Mesendoderm (in vitro differentiated cells): ENCODE measurements around the gene KAT6B.

ENCODE experiments used
- DNase-seq: peaks from one replicate; pipeline ENCODE4 v3.0.0; 2013
- H2AK5ac ChIP-seq: 2 replicates; pipeline ENCODE4 v1.6.1; 2013; ENCODE audit warnings: low read length, inconsistent platforms
- H2BK120ac ChIP-seq: 2 replicates; pipeline ENCODE4 v1.6.1; 2013; ENCODE audit warnings: low read depth, mild to moderate bottlenecking, low read length, moderate library complexity, mixed read lengths
- H2BK15ac ChIP-seq: replicated peaks from 2 replicates; pipeline ENCODE4 v1.6.1; 2013; ENCODE audit warnings: low read depth, mild to moderate bottlenecking, moderate library complexity
- H2BK5ac ChIP-seq: 2 replicates; pipeline ENCODE4 v1.6.1; 2013; ENCODE audit warnings: low read length, inconsistent platforms
- H3K18ac ChIP-seq: 2 replicates; pipeline ENCODE4 v1.6.1; 2013; ENCODE audit warnings: mild to moderate bottlenecking, low read length, mixed read lengths
- H3K23ac ChIP-seq: one replicate; pipeline ENCODE4 v1.6.1; 2013; ENCODE audit warnings: low read length
- H3K27ac ChIP-seq: 2 replicates; pipeline ENCODE4 v1.5.1; 2013; ENCODE audit warnings: low read depth, mild to moderate bottlenecking, inconsistent platforms, low read length, moderate library complexity
- H3K27me3 ChIP-seq: 2 replicates; pipeline ENCODE4 v1.6.1; 2013; ENCODE audit warnings: low read length, control low read depth, mild to moderate bottlenecking, inconsistent platforms; ENCODE audit not compliant: insufficient read depth, poor library complexity
- H3K36me3 ChIP-seq: 2 replicates; pipeline ENCODE4 v1.6.1; 2013; ENCODE audit warnings: low read length, inconsistent platforms; ENCODE audit not compliant: control insufficient read depth, insufficient read depth
- H3K4ac ChIP-seq: one replicate; pipeline ENCODE4 v1.6.1; 2013; ENCODE audit warnings: low read depth, mild to moderate bottlenecking, low read length, moderate library complexity
- H3K4me1 ChIP-seq: 2 replicates; pipeline ENCODE4 v1.6.1; 2013; ENCODE audit warnings: low read depth, low read length, inconsistent platforms; ENCODE audit not compliant: control insufficient read depth
- H3K4me2 ChIP-seq: 2 replicates; pipeline ENCODE4 v1.6.1; 2013; ENCODE audit warnings: low read length
- H3K4me3 ChIP-seq: 2 replicates; pipeline ENCODE4 v1.5.1; 2013; ENCODE audit warnings: mild to moderate bottlenecking, low read length
- H3K56ac ChIP-seq: one replicate; pipeline ENCODE4 v1.6.1; 2013; ENCODE audit warnings: low read length
- H3K79me1 ChIP-seq: 2 replicates; pipeline ENCODE4 v1.6.1; 2013; ENCODE audit warnings: low read length, inconsistent platforms
- H3K79me2 ChIP-seq: 2 replicates; pipeline ENCODE4 v1.6.1; 2013; ENCODE audit warnings: mild to moderate bottlenecking, low read length; ENCODE audit not compliant: control insufficient read depth, insufficient read depth
- H3K9ac ChIP-seq: 2 replicates; pipeline ENCODE4 v1.6.1; 2013; ENCODE audit warnings: low read length, inconsistent platforms
- H4K5ac ChIP-seq: one replicate; pipeline ENCODE4 v1.6.1; 2013; ENCODE audit warnings: low read length
- H4K8ac ChIP-seq: one replicate; pipeline ENCODE4 v1.6.1; 2013; ENCODE audit warnings: low read depth, mild to moderate bottlenecking, control low read depth, low read length, moderate library complexity
- WGBS: extraction: QIAGEN DNeasy Blood & Tissue Kit; methylation state at CpG from one replicate; pipeline ENCODE4 v1.1.7; 2013; ENCODE audit warnings: low lambda C conversion rate, missing lambda C conversion rate; ENCODE audit not compliant: insufficient coverage; ENCODE audit errors: extremely low coverage; 5-methylcytosine and 5-hydroxymethylcytosine counted together

Gene KAT6B

DNA sequence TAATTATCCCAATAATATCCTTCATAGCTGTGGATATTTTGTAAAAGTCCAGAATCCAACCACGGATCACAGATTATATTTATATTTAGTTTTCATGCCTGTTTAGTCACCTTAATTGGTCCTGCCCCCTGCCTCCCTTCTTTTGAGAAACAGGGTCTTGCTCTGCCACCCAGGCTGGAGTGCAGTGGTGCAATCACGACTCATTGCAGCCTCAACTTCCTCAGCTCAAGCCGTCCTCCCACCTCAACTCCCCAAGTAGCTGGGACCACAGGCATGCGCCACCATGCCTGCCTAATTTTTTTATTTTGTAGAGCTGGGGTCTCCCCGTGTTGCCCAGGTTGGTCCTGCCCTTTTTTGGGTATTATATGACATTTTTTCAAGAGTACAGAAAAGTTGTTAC lies 129.4 kb downstream of the KAT6B start:
- Histone ChIP-seq H3K4ac (no peak overlapping the region), H3K4me2 (no peak overlapping the region), H3K79me1 (no peaks in the 10 kb centered on the region), H3K36me3 (no peaks in the 10 kb centered on the region), H3K56ac (no peak overlapping the region), H4K5ac (no peak overlapping the region), H3K27me3 (no peaks in the 10 kb centered on the region), H3K27ac (no peak overlapping the region), H3K4me1 (no peaks in the 10 kb centered on the region), H3K18ac (no peak overlapping the region), H3K9ac (no peak overlapping the region), H2BK120ac (no peak overlapping the region), H3K4me3 (no peak overlapping the region), H3K79me2 (no peaks in the 10 kb centered on the region), H2BK5ac (no peak overlapping the region), H2BK15ac (no peak overlapping the region), H2AK5ac (no peak overlapping the region), H3K23ac (no peak overlapping the region), H4K8ac (no peak overlapping the region)
- no CpG with 5 or more reads among the region's 5 CpGs for WGBS
- no peak for DNase-seq

- H3K23ac ChIP-seq: no peak overlapping the region
- DNase-seq: no peak
- H3K27ac ChIP-seq: no peak overlapping the region
- no peak overlapping the region for H3K56ac ChIP-seq
- H2BK5ac ChIP-seq: no peak overlapping the region
- no peak overlapping the region for H2AK5ac ChIP-seq
- H3K18ac ChIP-seq: no peak overlapping the region
- no peak overlapping the region for H4K8ac ChIP-seq
- H3K79me2 ChIP-seq: no peaks in the 10 kb centered on the region
- no peak overlapping the region for H3K4me3 ChIP-seq
- H3K27me3 ChIP-seq: no peaks in the 10 kb centered on the region
- no peak overlapping the region for H4K5ac ChIP-seq
- no peak overlapping the region for H3K9ac ChIP-seq
- H3K4me2 ChIP-seq: no peak overlapping the region
- H3K4ac ChIP-seq: no peak overlapping the region
- H2BK120ac ChIP-seq: no peak overlapping the region
- H3K79me1 ChIP-seq: no peaks in the 10 kb centered on the region
- no peak overlapping the region for H2BK15ac ChIP-seq
- no CpG with 5 or more reads among the region's 1 CpG for WGBS
- H3K36me3 ChIP-seq: no peaks in the 10 kb centered on the region
- no peaks in the 10 kb centered on the region for H3K4me1 ChIP-seq
Measured at GRCh38 chr10:74956555-74957111, 130.2 kb downstream of the KAT6B start.

- H3K27ac ChIP-seq: no peak overlapping the region
- no peak overlapping the region for H4K5ac ChIP-seq
- no peak overlapping the region for H3K4ac ChIP-seq
- H3K79me2 ChIP-seq: no peaks in the 10 kb centered on the region
- H3K4me3 ChIP-seq: no peak overlapping the region
- no peak overlapping the region for H2AK5ac ChIP-seq
- no peak overlapping the region for H4K8ac ChIP-seq
- no peaks in the 10 kb centered on the region for H3K36me3 ChIP-seq
- no peak overlapping the region for H2BK5ac ChIP-seq
- no peaks in the 10 kb centered on the region for H3K4me1 ChIP-seq
- no peaks in the 10 kb centered on the region for H3K27me3 ChIP-seq
- WGBS: no CpG with 5 or more reads among the region's 9 CpGs
- H3K79me1 ChIP-seq: no peaks in the 10 kb centered on the region
- no peak overlapping the region for H2BK120ac ChIP-seq
- DNase-seq: no peak
- no peak overlapping the region for H3K56ac ChIP-seq
- H3K9ac ChIP-seq: no peak overlapping the region
- H2BK15ac ChIP-seq: no peak overlapping the region
- H3K4me2 ChIP-seq: no peak overlapping the region
- H3K18ac ChIP-seq: no peak overlapping the region
- H3K23ac ChIP-seq: no peak overlapping the region
Measured at GRCh38 chr10:74957285-74957961, 131.0 kb downstream of the KAT6B start.

DNA sequence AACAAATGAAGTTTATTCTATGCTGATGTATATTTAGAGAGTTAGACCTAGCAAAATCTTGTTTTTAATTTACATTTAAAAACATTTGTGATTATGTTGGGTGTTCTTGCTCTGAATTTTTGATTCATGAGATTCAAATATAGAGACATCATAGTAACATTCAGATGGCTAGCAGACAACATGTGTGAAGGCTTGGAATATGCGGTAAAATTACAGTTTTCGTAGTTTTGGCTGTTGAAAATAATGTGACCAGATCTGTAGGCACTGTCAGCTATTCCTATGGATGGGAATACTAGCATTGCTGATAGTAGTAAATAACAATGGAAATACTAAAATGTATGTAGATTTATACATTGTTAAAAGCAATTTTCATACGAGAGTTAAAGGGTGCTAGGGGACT lies 131.9 kb downstream of the KAT6B start:
- Histone ChIP-seq H2BK5ac (no peak overlapping the region), H3K79me1 (no peaks in the 10 kb centered on the region), H3K23ac (no peak overlapping the region), H2BK15ac (no peak overlapping the region), H2BK120ac (no peak overlapping the region), H3K36me3 (no peaks in the 10 kb centered on the region), H3K4ac (no peak overlapping the region), H3K9ac (no peak overlapping the region), H3K27me3 (no peaks in the 10 kb centered on the region), H3K4me3 (no peak overlapping the region), H3K4me2 (no peak overlapping the region), H3K56ac (no peak overlapping the region), H4K5ac (no peak overlapping the region), H3K27ac (no peak overlapping the region), H2AK5ac (no peak overlapping the region), H3K4me1 (no peaks in the 10 kb centered on the region), H3K79me2 (no peaks in the 10 kb centered on the region), H4K8ac (no peak overlapping the region), H3K18ac (no peak overlapping the region)
- DNase-seq: no peak
- no CpG with 5 or more reads among the region's 3 CpGs for WGBS

DNA sequence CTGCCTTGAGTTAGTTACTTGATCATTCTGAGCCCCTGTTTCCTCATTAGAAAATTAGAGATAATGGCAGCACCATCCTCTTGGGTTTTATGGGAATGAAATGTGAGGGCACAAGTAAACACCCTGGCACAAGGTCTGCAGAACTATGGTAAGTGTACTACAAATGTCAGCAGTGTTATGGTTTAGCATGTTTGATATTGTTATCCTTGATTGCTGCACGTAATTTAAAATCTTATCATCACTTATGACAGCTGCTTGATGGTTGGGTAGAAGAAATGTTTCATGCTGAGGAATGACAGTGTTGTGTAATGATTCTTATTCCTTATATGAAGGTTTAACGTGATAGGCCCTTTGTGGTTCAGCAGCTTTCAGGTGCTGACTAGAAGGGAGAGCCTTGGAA lies 134.3 kb downstream of the KAT6B start:
- WGBS: no CpG with 5 or more reads among the region's 2 CpGs
- no peaks in the 10 kb centered on the region for H3K4me1 ChIP-seq
- no peaks in the 10 kb centered on the region for H3K79me1 ChIP-seq

GRCh38 chr10:74962517-74962916 lies 136.1 kb downstream of the KAT6B start:
- Histone ChIP-seq H3K23ac (no peak overlapping the region), H2BK5ac (no peak overlapping the region), H3K79me1 (no peaks in the 10 kb centered on the region), H3K4me1 (no peaks in the 10 kb centered on the region), H2BK15ac (no peak overlapping the region), H3K4me3 (no peak overlapping the region), H2AK5ac (no peak overlapping the region), H3K18ac (no peak overlapping the region), H3K4me2 (no peak overlapping the region), H3K79me2 (no peaks in the 10 kb centered on the region), H2BK120ac (no peak overlapping the region), H3K27ac (no peak overlapping the region), H4K5ac (no peak overlapping the region), H3K36me3 (no peaks in the 10 kb centered on the region), H3K4ac (no peak overlapping the region), H4K8ac (no peak overlapping the region), H3K56ac (no peak overlapping the region), H3K9ac (no peak overlapping the region), H3K27me3 (no peaks in the 10 kb centered on the region)
- no peak for DNase-seq
- no CpG with 5 or more reads among the region's 4 CpGs for WGBS

More for the DNA sequence above, 134.3 kb downstream of the KAT6B start:
- Histone ChIP-seq H3K4me2 (no peak overlapping the region), H2BK5ac (no peak overlapping the region), H3K56ac (no peak overlapping the region), H3K27ac (no peak overlapping the region), H3K18ac (no peak overlapping the region), H3K4ac (no peak overlapping the region), H2AK5ac (no peak overlapping the region), H2BK120ac (no peak overlapping the region), H3K23ac (no peak overlapping the region), H3K27me3 (no peaks in the 10 kb centered on the region), H3K9ac (no peak overlapping the region), H3K79me2 (no peaks in the 10 kb centered on the region), H3K4me3 (no peak overlapping the region), H3K36me3 (no peaks in the 10 kb centered on the region), H4K8ac (no peak overlapping the region), H4K5ac (no peak overlapping the region), H2BK15ac (no peak overlapping the region)
- no peak for DNase-seq
